Muscle of back (tissue), 11 donors: ENCODE results near the gene PIGC. TPM values are rescaled to one million over a fixed set of nuclear protein-coding genes. Genes with fewer than 3 reads are reported as not detected.

ENCODE experiments used
- DNase-seq, 3 donors: peaks; one replicate each; pipeline versions ENCODE4 v3.0.0 to v3.0.0-alpha.2; 2013
- polyA plus RNA-seq, 10 donors: library from polyadenylated mRNA; unstranded; fragments of 120-200 nt; gene quantifications; one replicate each; pipeline ENCODE4 v1.2.1, GENCODE V29; 2013; ENCODE audit not compliant: insufficient read length in 10 of 10

Gene PIGC
- polyA plus RNA-seq, 10 donors: 22.2 to 30.5 (median 26.6) TPM

GRCh38 chr1:172400722-172401105, 43.2 kb downstream of the PIGC start:
- DNase-seq: peak; percentile 48 to 87 (median 82)

- DNase-seq: peak in 2 of 3 donors; percentile 44 to 69
Measured at GRCh38 chr1:172399756-172400721, 43.8 kb downstream of the PIGC start.

GRCh38 chr1:172398970-172399755, 44.7 kb downstream of the PIGC start:
- DNase-seq: peak; percentile 90 to 96 (median 96)

GRCh38 chr1:172398193-172398592, 45.7 kb downstream of the PIGC start:
- DNase-seq: peak; percentile 31 to 85 (median 74)

GRCh38 chr1:172397633-172398032, 46.2 kb downstream of the PIGC start:
- no peak for DNase-seq

GRCh38 chr1:172397221-172397620, 46.6 kb downstream of the PIGC start:
- DNase-seq: peak in 1 of 3 donors; percentile 24

- no peak for DNase-seq
Measured at GRCh38 chr1:172395576-172395975, 48.3 kb downstream of the PIGC start.

GRCh38 chr1:172394811-172395210, 49.1 kb downstream of the PIGC start:
- DNase-seq: no peak

GRCh38 chr1:172394141-172394751, 49.6 kb downstream of the PIGC start:
- peak in 1 of 3 donors; percentile 29 for DNase-seq

- DNase-seq: peak in 1 of 3 donors; percentile 43
Measured at GRCh38 chr1:172393354-172393753, 50.5 kb downstream of the PIGC start.

GRCh38 chr1:172391976-172392375, 51.9 kb downstream of the PIGC start:
- DNase-seq: peak; percentile 35 to 74 (median 42)

Other genes with a start within 250 kb of the PIGC start
- gene C1orf105, start 23.4 kb downstream of the PIGC start, polyA plus RNA-seq: 100 to 1,000 TPM in 5 of 10 donors, 10 to 100 TPM in 5; 65.5 to 154 (median 104) TPM
- gene SUCO, start 89.1 kb upstream of the PIGC start, polyA plus RNA-seq: 10 to 100 TPM; 27.8 to 46.6 (median 34.8) TPM
- under 1 TPM in 6 of 10 donors, not detected in 4; 0.10 to 0.29 (median 0.18) TPM for gene FASLG, start 215.0 kb upstream of the PIGC start, polyA plus RNA-seq